OCI-LY1 (cell line): ENCODE measurements around the gene DCHS1.

ENCODE experiments used
- H2AFZ ChIP-seq: fragments of 200-600 bp; sonication (generic), shearing (Covaris generic); 2 replicates; pipeline ENCODE4 v1.6.0; 2014; ENCODE audit warnings: antibody characterized with exemption, mild to moderate bottlenecking, low read length
- H3F3A ChIP-seq: fragments of 200-600 bp; sonication (generic), shearing (Covaris generic); 2 replicates; pipeline ENCODE4 v1.6.0; 2014; ENCODE audit warnings: mild to moderate bottlenecking, antibody characterized with exemption, low read length, moderate library complexity; ENCODE audit not compliant: insufficient read depth
- H3K27ac ChIP-seq: fragments of 200-600 bp; sonication (generic); 2 replicates; pipeline ENCODE4 v1.5.1; 2014; ENCODE audit warnings: low read length, mixed run types, mild to moderate bottlenecking, low read depth; ENCODE audit not compliant: poor library complexity, severe bottlenecking
- H3K27me3 ChIP-seq: fragments of 200-600 bp; sonication (generic); 2 replicates; pipeline ENCODE4 v1.6.0; 2014; ENCODE audit warnings: antibody characterized with exemption, mild to moderate bottlenecking, low read length, moderate library complexity; ENCODE audit not compliant: insufficient read depth
- H3K36me3 ChIP-seq: fragments of 200-600 bp; sonication (generic); 2 replicates; pipeline ENCODE4 v1.6.1; 2014; ENCODE audit warnings: mild to moderate bottlenecking, antibody characterized with exemption, low read length, moderate library complexity, mixed read lengths; ENCODE audit not compliant: insufficient read depth
- H3K4me1 ChIP-seq: fragments of 200-600 bp; sonication (generic); 2 replicates; pipeline ENCODE4 v1.5.1; 2014; ENCODE audit warnings: mild to moderate bottlenecking, low read length, moderate library complexity; ENCODE audit not compliant: insufficient read depth, severe bottlenecking
- H3K4me2 ChIP-seq: fragments of 200-600 bp; sonication (generic), shearing (Covaris generic); 2 replicates; pipeline ENCODE4 v1.6.1; 2014; ENCODE audit warnings: low read length
- H3K4me3 ChIP-seq: fragments of 200-600 bp; sonication (generic); 2 replicates; pipeline ENCODE4 v1.5.1; 2014; ENCODE audit warnings: low read length, low read depth, mild to moderate bottlenecking, mixed read lengths; ENCODE audit not compliant: poor library complexity, severe bottlenecking
- H3K79me2 ChIP-seq: fragments of 200-600 bp; shearing (Covaris generic); 2 replicates; pipeline ENCODE4 v1.6.1; 2016; ENCODE audit warnings: mixed run types, low read length, mixed read lengths; ENCODE audit not compliant: insufficient read depth
- H3K9ac ChIP-seq: fragments of 200-600 bp; sonication (generic), shearing (Covaris generic); 2 replicates; pipeline ENCODE4 v1.6.1; 2014; ENCODE audit warnings: mild to moderate bottlenecking, low read length, mixed read lengths
- H3K9me2 ChIP-seq: fragments of 200-600 bp; sonication (generic), shearing (Covaris generic); 2 replicates; pipeline ENCODE4 v1.6.1; 2014; ENCODE audit warnings: low read depth, mild to moderate bottlenecking, low read length, mixed read lengths
- H3K9me3 ChIP-seq: fragments of 200-600 bp; shearing (Covaris generic); 2 replicates; pipeline ENCODE4 v1.6.1; 2014; ENCODE audit warnings: low read length, mixed read lengths
- H4K20me1 ChIP-seq: fragments of 200-600 bp; sonication (generic), shearing (Covaris generic); 2 replicates; pipeline ENCODE4 v1.6.0; 2016; ENCODE audit warnings: mild to moderate bottlenecking, low read length; ENCODE audit not compliant: insufficient read depth
- EZH2 ChIP-seq: fragments of 200-600 bp; sonication (generic), shearing (Covaris generic); IDR thresholded peaks from 2 replicates; pipeline ENCODE4 v1.8.0; 2017; ENCODE audit warnings: borderline replicate concordance, mixed run types, mild to moderate bottlenecking, antibody characterized with exemption, low read length, moderate library complexity, mixed read lengths
- TF ChIP-seq, protein P1 (sequence below): fragments of 200-600 bp; sonication (generic), shearing (Covaris generic); IDR thresholded peaks from 2 replicates; pipeline ENCODE4 v1.5.1; 2017; ENCODE audit warnings: mild to moderate bottlenecking, antibody characterized with exemption, low read length, moderate library complexity, mixed read lengths

DCHS1 gene

DNA sequence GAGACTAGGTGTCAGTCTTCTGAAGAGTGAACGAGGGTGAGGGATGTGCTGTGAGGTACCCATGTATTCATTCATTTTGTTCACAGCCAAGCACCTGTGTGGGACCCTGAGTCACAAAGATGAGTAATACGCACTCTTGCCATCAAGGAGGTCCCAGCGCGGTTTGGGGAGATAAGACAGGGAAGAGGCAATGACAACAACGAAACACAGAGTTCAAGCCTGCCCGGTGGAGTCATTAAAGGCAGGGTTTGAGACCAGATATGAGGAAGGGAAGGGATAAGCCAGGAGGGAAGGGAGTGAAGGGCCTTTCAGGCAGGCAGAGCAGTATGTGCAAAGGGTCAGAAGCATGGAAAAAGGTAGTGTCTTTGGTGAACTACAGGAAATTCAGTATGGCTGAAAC is 4.6 kb downstream of the DCHS1 start:
- H3K4me2 ChIP-seq: no peak overlapping the region
- no peaks in the 10 kb centered on the region for H3F3A ChIP-seq
- H3K27ac ChIP-seq: no peak overlapping the region
- H2AFZ ChIP-seq: no peak overlapping the region
- peaks cover 12% of the 10 kb centered on the region for H3K4me1 ChIP-seq
- no peak overlapping the region for H3K4me3 ChIP-seq
- no peaks in the 10 kb centered on the region for H3K79me2 ChIP-seq
- H3K9me2 ChIP-seq: no peaks in the 10 kb centered on the region
- no peaks in the 10 kb centered on the region for H3K9me3 ChIP-seq
- no peaks in the 10 kb centered on the region for H4K20me1 ChIP-seq
- no peak overlapping the region for H3K9ac ChIP-seq
- H3K36me3 ChIP-seq: no peaks in the 10 kb centered on the region
- TF ChIP-seq EZH2: no peak
- TF ChIP-seq, protein P1, sequence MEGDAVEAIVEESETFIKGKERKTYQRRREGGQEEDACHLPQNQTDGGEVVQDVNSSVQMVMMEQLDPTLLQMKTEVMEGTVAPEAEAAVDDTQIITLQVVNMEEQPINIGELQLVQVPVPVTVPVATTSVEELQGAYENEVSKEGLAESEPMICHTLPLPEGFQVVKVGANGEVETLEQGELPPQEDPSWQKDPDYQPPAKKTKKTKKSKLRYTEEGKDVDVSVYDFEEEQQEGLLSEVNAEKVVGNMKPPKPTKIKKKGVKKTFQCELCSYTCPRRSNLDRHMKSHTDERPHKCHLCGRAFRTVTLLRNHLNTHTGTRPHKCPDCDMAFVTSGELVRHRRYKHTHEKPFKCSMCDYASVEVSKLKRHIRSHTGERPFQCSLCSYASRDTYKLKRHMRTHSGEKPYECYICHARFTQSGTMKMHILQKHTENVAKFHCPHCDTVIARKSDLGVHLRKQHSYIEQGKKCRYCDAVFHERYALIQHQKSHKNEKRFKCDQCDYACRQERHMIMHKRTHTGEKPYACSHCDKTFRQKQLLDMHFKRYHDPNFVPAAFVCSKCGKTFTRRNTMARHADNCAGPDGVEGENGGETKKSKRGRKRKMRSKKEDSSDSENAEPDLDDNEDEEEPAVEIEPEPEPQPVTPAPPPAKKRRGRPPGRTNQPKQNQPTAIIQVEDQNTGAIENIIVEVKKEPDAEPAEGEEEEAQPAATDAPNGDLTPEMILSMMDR: no peak
- peaks cover 13% of the 10 kb centered on the region for H3K27me3 ChIP-seq

DNA sequence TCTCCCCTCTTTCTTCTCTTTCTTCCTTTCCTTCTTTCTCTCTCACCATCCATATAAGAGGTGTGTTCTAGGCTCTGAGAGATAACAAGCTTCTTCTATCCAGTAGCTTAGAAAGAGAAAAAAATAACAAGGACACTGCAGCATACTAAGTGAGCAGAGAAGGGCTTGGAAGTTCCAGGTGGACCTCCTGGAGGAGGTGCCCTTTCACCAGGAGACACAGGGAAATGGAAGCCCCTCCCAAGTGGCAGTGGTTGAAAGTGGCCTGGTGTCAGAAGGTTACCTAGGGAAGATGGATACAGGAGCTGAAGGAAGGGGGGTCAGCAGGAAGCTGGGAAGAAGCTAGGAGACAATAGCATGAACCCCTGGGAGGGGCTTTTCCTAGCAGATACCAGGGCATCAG is 5.5 kb downstream of the DCHS1 start:
- H3K9me2 ChIP-seq: no peaks in the 10 kb centered on the region
- no peak overlapping the region for H3K9ac ChIP-seq
- no peaks in the 10 kb centered on the region for H3F3A ChIP-seq
- H3K36me3 ChIP-seq: no peaks in the 10 kb centered on the region
- H3K9me3 ChIP-seq: no peaks in the 10 kb centered on the region
- no peaks in the 10 kb centered on the region for H3K79me2 ChIP-seq
- H2AFZ ChIP-seq: no peak overlapping the region
- no peak overlapping the region for H3K4me2 ChIP-seq
- peaks cover 13% of the 10 kb centered on the region; the same call in 1 of the 2 replicates for H3K27me3 ChIP-seq
- H3K27ac ChIP-seq: no peak overlapping the region
- H3K4me3 ChIP-seq: no peak overlapping the region
- H4K20me1 ChIP-seq: no peaks in the 10 kb centered on the region
- TF ChIP-seq, protein P1: no peak
- TF ChIP-seq EZH2: no peak
- H3K4me1 ChIP-seq: peaks cover 12% of the 10 kb centered on the region

DNA sequence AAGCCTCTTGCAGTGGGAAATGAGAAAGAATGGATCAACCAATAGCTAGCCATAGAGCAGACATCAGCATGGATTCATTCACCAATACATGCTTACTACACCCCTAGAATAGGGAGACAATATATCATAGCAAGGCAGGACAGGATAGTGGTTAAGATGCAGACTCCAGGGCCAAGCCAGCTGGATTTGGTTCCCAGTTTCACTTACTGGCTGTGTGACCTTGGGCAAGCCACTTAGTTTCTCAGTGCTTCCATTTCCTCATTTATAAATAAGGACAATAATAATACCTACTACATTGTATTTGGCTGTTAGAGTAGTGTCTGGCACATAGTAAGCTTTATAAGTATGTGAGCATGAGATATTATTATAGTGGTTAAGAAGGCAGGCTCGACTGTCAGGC is 7.1 kb downstream of the DCHS1 start:
- Histone ChIP-seq H3K27ac (no peak overlapping the region), H3K36me3 (no peaks in the 10 kb centered on the region), H3K4me2 (no peak overlapping the region), H3K9me2 (no peaks in the 10 kb centered on the region), H3K27me3 (no peaks in the 10 kb centered on the region), H3F3A (no peaks in the 10 kb centered on the region), H3K4me1 (peaks cover 12% of the 10 kb centered on the region), H3K9me3 (no peaks in the 10 kb centered on the region), H3K9ac (no peak overlapping the region), H4K20me1 (no peaks in the 10 kb centered on the region), H2AFZ (no peak overlapping the region), H3K79me2 (no peaks in the 10 kb centered on the region), H3K4me3 (no peak overlapping the region)
- TF ChIP-seq, protein P1: no peak
- TF ChIP-seq EZH2: no peak
